MCF 10A (cell line): ENCODE measurements around the gene TCF12. TPM values are rescaled to one million over a fixed set of nuclear protein-coding genes. Genes with fewer than 3 reads are reported as not detected.

Experiments
- BruUV-seq: library from RNA; stranded (reverse); fragments of 400-500 nt; replicated peaks from 2 replicates; lab custom pipeline; 2021; lab: Mats Ljungman, UMichigan
- CTCF ChIA-PET: fragments of 300-600 bp; sonication (Branson Sonifier 250); formaldehyde crosslinking; extraction: SDS; loops from one replicate; lab custom pipeline; 2021; ENCODE audit warnings: antibody characterized with exemption, inconsistent platforms; lab: Yijun Ruan, JAX
- POLR2A ChIA-PET: fragments of 300-600, 350-650 bp; sonication (Branson Sonifier 250); formaldehyde crosslinking; extraction: SDS; loops from one replicate; lab custom pipeline; 2020; ENCODE audit warnings: antibody characterized with exemption, inconsistent platforms; lab: Yijun Ruan, JAX
- DNase-seq: peaks from one replicate; pipeline ENCODE4 v3.0.0-alpha.2; 2018; ENCODE audit not compliant: unreplicated experiment
- H3K27ac Mint-ChIP-seq: one replicate; pipeline ENCODE4 v1.8.0; 2022; ENCODE audit warnings: mild to moderate bottlenecking, low read depth, mixed read lengths; ENCODE audit not compliant: unreplicated experiment
- H3K27me3 Mint-ChIP-seq: one replicate; pipeline ENCODE4 v1.8.0; 2022; ENCODE audit warnings: mixed read lengths; ENCODE audit not compliant: insufficient read depth, unreplicated experiment
- H3K36me3 Mint-ChIP-seq: one replicate; pipeline ENCODE4 v1.8.0; 2022; ENCODE audit warnings: mild to moderate bottlenecking, moderate library complexity, mixed read lengths; ENCODE audit not compliant: insufficient read depth, unreplicated experiment
- H3K4me1 Mint-ChIP-seq: one replicate; pipeline ENCODE4 v1.8.0; 2022; ENCODE audit warnings: mixed read lengths; ENCODE audit not compliant: insufficient read depth, unreplicated experiment
- H3K4me3 Mint-ChIP-seq: one replicate; pipeline ENCODE4 v1.8.0; 2022; ENCODE audit warnings: mild to moderate bottlenecking, moderate library complexity, mixed read lengths; ENCODE audit not compliant: unreplicated experiment
- H3K9me3 Mint-ChIP-seq: one replicate; pipeline ENCODE4 v1.8.0; 2022; ENCODE audit warnings: mixed read lengths; ENCODE audit not compliant: unreplicated experiment
- CTCF ChIP-seq: fragments of 200-600 bp; IDR thresholded peaks from one replicate; pipeline ENCODE4 v1.8.0; 2022; ENCODE audit warnings: antibody characterized with exemption, mild to moderate bottlenecking; ENCODE audit not compliant: unreplicated experiment
- intact Hi-C: fragments of 100-400 bp; cut with micrococcal nuclease; formaldehyde crosslinking; loops from 2 replicates; pipeline ENCODE4 v1.14.1; 2022
- total RNA-seq: library from RNA; stranded (reverse); gene quantifications from 2 replicates; pipeline ENCODE4 v1.2.3, GENCODE V29; 2022

The TCF12 gene
- total RNA-seq, 1 experiment from 2014 or later = 140 TPM

- no peak overlapping the region for H3K27ac Mint-ChIP-seq
- no peak for DNase-seq
- H3K9me3 Mint-ChIP-seq = no peaks in the 10 kb centered on the region
- H3K36me3 Mint-ChIP-seq = peaks cover 6% of the 10 kb centered on the region
- H3K27me3 Mint-ChIP-seq = no peaks in the 10 kb centered on the region
- BruUV-seq = no TSS peak
- CTCF ChIA-PET = no interaction called here
- no peak for TF ChIP-seq CTCF
- peaks cover 21% of the 10 kb centered on the region for H3K4me1 Mint-ChIP-seq
- POLR2A ChIA-PET = interaction anchor here (0.6 to 0.8 kb wide), 3 partner anchors 9 to 166 kb away, joined by 3 to 5 read pairs (median 3); no protein-coding TSS in a partner anchor
- intact Hi-C loops = no loop called here
- H3K4me3 Mint-ChIP-seq = no peak overlapping the region
Measured at GRCh38 chr15:57053470-57053869, 135.0 kb downstream of the TCF12 start.

- CTCF ChIA-PET = no interaction called here
- Mint-ChIP-seq H3K4me3 (no peak overlapping the region), H3K9me3 (no peaks in the 10 kb centered on the region), H3K36me3 (peaks cover 6% of the 10 kb centered on the region), H3K4me1 (peaks cover 25% of the 10 kb centered on the region), H3K27me3 (no peaks in the 10 kb centered on the region), H3K27ac (no peak overlapping the region)
- no peak for DNase-seq
- intact Hi-C loops = no loop called here
- POLR2A ChIA-PET = no interaction called here
- no peak for TF ChIP-seq CTCF
- BruUV-seq = no TSS peak
Measured at GRCh38 chr15:57054204-57054750, 135.8 kb downstream of the TCF12 start.

- POLR2A ChIA-PET = interaction anchor here (0.7 kb wide), 1 partner anchor 560 kb away, joined by 3 read pairs; no protein-coding TSS in a partner anchor
- Mint-ChIP-seq H3K27me3 (no peaks in the 10 kb centered on the region), H3K27ac (no peak overlapping the region), H3K9me3 (no peaks in the 10 kb centered on the region), H3K4me1 (peaks cover 32% of the 10 kb centered on the region), H3K4me3 (no peak overlapping the region), H3K36me3 (no peaks in the 10 kb centered on the region)
- no peak for DNase-seq
- no peak for TF ChIP-seq CTCF
- BruUV-seq = no TSS peak
- intact Hi-C loops = no loop called here
- CTCF ChIA-PET = interaction anchor here (1.1 kb wide), 1 partner anchor 90 kb away, joined by 3 read pairs; no protein-coding TSS in a partner anchor
Measured at GRCh38 chr15:57056357-57056756, 137.9 kb downstream of the TCF12 start.

- H3K27me3 Mint-ChIP-seq = no peaks in the 10 kb centered on the region
- no peak for DNase-seq
Measured at GRCh38 chr15:57057134-57057930, 138.9 kb downstream of the TCF12 start.

More at GRCh38 chr15:57057134-57057930, 138.9 kb downstream of the TCF12 start:
- BruUV-seq = no TSS peak
- Mint-ChIP-seq H3K36me3 (no peaks in the 10 kb centered on the region), H3K27ac (peak overlapping the region; percentile 80), H3K4me3 (peak overlapping the region; percentile 28), H3K4me1 (peaks cover 32% of the 10 kb centered on the region), H3K9me3 (no peaks in the 10 kb centered on the region)
- ChIA-PET CTCF (no interaction called here), POLR2A (interaction anchor here (0.7 to 0.8 kb wide), 3 partner anchors 16 to 559 kb away, joined by 3 to 4 read pairs (median 3); no protein-coding TSS in a partner anchor)
- intact Hi-C loops = no loop called here
- no peak for TF ChIP-seq CTCF
